GM03348 (cell line): ENCODE data around the gene SCN2B.

Experiments
- DNase-seq: peaks from one replicate; pipeline ENCODE4 v3.0.0; 2012; ENCODE audit warnings: low spot score

Gene SCN2B

DNA sequence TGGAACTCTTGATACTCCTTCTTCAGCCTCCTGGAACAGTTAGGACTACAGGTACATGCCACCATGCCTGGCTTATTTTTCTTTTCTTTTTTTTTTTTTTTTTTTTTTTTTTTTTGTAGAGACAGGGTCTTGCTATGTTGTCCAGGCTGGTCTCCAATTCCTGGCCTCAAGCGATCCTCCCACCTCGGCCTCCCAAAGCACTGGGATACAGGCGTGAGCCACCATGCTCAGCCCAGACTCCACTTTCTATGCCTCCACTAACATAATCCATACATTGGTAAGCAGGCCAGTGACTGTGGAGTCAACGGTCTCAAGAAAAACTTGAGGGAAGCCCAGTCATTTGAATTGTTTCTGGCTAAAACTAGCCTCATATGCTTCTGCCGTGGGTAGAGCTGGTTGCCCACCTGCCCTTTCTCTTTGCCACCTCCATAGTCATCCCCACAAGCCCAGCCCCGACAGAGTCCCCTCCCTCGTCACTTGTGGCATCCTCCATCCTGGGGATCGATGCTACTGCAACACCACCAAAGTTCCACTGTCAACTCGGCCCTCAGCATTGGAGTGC lies 2.4 kb downstream of the SCN2B start:
- no peak for DNase-seq

DNA sequence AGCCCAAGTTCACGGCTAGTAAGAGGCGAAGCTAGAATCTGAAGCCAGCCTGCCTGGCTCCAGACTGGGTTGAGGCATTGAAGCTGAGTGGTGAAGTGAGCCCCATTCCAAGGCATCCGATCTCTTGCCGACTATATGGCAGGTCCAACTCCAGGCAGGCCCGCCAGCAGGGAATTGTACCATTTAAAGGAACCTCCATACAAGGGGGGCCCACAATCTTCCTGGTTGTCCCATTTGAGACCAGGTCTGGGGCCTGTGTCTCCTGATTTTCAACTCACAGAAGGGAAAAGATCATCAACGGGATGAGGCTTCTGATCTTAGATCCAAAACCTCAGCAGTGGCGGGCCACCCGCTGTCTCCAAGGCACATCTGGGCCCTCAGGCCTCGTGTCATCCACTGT lies 4.1 kb downstream of the SCN2B start:
- DNase-seq: no peak

GRCh38 chr11:118171269-118172062 lies 5.0 kb downstream of the SCN2B start:
- DNase-seq: peak; percentile 91

- DNase-seq: no peak
Observed at GRCh38 chr11:118170882-118171268, 5.6 kb downstream of the SCN2B start.

DNA sequence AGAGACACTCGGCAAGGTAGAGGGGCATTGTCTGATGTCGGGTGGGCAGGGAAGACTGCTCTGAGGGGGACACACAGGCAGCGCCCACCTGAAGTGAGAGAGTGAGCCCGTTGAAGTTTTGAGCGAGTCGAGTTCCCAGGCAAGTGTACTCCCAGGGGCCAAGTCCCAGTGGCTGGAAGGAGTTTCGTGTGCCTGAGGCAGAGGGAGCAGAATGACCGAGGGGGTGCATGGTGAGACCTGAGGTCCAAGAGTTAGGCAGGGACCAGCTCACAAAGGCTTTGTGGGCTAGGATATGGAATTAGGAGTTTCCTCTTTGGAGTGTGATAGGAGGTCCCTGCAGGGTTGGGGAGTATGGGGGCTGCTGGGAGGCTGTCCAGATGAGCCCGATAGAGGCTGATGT lies 6.2 kb downstream of the SCN2B start:
- no peak for DNase-seq

- no peak for DNase-seq
Observed at GRCh38 chr11:118169300-118170140, 6.9 kb downstream of the SCN2B start.

GRCh38 chr11:118168751-118169150 lies 7.7 kb downstream of the SCN2B start:
- DNase-seq: no peak

GRCh38 chr11:118168316-118168715 lies 8.1 kb downstream of the SCN2B start:
- DNase-seq: no peak

DNA sequence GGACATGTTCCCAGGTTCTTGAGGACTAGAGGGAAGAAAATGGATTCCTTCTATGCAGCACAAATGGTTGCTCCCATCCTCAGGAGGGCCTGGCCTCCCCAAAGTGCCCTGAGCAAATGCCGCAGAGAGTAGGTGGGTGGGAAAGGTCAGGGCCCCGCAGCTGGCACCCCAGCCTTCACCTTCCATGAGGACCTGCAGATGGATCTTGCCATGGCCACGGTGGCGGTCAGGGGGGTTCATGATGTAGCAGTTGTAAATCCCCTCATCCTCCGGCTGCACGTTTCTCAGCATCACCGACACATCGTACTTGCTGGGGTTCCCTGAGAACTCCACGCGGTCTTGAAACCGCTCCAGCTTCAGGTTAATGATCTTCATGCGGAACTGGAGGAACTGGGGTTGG lies 8.5 kb downstream of the SCN2B start:
- DNase-seq: no peak

DNA sequence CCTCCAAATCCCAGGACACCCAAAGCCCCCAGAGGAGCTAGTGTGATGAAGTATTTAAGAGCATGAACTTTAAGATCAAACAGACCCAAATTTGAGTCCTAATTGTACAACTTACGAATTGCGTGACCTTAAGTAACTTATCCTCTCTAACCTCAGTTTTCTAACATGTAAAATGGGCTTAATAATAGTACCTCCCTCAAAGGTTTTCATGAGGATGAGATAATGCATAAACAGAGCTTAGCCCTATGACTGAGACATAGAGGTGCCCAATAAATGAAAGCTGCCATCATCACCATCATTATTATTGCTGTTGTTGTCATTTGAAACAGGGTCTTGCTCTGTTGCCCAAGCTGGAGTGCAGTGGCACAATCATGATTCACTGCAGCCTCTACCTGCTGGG lies 9.2 kb downstream of the SCN2B start:
- no peak for DNase-seq

DNA sequence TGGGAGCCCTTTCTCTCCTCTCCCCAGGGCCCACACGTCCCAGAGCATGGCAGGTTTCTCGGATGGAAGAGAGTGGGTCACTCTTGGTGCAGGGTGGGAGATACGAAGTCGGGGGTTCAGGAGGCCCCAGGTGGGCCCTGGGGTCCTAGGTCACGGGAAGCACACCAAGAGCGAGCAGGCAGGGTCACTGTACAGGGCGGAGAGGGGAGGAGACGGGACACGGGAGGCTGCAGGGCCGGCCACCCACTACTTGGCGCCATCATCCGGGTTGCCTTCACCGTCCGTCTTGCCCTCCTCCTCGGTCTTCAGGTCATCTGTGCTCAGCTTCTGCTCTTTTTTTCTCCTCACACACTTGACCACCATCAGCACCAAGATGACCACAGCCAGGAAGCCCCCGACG lies 9.8 kb downstream of the SCN2B start:
- no peak for DNase-seq

DNA sequence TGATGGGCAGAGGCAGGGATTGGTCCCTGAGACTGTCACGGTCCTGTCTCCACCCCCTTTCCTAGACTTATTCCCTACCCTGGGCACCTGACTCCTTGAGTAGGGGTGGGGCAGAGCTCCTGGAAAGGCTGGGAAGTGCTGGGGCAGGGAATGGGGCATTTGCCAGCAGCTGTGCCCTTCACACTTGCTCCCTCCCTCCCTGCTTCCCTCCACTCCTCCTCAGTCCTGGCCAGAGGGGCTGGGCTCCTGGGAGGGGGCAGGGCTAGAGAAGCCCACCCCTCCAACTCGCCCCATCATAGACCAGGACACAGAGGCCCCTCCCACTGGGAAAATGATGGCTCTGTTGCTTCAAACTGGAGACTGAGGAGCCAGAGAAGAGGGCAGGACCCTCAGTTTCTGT lies 11.6 kb downstream of the SCN2B start:
- no peak for DNase-seq

DNA sequence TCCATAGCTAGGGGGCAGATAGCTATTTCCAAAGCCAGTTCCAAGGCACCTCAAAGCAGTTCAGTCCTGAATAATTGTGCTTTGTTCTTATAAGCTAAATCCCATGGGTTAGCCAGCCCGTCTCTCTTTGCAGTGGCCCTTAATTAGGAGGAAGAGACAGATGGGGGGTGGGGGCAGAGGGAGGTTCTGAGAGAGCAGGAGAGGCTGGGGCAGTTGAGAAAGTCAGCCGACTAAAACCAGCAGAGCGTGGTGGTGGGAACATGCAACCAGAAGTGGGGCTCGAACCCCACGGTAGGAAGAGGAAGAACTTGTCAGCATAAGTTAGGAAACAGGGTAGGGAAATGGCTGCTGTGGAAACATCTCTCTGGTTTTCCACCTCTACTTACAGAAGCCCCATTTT lies 12.9 kb downstream of the SCN2B start:
- no peak for DNase-seq

DNA sequence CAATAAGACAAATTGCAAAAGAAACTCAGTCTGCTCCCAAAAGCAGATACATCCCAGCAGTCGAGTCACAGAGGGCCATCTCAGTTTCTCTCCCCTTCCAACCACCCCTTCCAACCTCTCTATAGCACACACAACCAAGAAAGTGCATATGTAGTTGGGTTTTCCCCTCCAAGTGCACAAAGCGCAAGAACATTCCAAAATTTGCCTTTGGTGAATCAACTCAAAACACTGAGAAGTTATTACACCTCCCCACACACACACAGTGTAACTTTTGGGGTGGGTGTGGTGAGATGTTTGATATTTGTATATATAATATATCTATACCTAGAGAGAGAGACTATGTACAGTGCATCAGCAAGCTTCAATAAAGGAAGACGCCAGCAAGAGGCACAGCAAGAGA lies 13.6 kb downstream of the SCN2B start:
- DNase-seq: no peak

DNA sequence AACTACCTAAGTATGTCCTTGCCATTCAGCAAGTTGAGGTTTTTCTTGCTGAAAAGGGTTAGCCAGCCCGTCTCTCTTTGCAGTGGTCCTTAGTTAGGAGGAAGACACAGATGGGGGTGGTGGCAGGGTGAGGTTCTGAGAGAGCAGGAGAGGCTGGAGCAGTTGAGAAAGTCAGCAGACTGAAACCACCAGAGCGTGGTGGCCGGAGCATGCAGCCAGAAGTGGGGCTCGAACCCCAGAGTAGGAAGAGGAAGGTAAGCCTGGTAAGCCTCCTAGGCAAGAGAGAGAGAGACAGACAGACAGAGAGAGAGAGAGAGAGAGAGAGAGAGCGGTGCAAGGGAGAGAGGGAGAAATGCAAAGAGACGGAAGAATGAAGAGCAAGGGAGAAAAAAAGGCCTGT lies 14.7 kb downstream of the SCN2B start:
- DNase-seq: no peak

- DNase-seq: no peak
Observed at GRCh38 chr11:118157186-118157895, 19.1 kb downstream of the SCN2B start.

DNA sequence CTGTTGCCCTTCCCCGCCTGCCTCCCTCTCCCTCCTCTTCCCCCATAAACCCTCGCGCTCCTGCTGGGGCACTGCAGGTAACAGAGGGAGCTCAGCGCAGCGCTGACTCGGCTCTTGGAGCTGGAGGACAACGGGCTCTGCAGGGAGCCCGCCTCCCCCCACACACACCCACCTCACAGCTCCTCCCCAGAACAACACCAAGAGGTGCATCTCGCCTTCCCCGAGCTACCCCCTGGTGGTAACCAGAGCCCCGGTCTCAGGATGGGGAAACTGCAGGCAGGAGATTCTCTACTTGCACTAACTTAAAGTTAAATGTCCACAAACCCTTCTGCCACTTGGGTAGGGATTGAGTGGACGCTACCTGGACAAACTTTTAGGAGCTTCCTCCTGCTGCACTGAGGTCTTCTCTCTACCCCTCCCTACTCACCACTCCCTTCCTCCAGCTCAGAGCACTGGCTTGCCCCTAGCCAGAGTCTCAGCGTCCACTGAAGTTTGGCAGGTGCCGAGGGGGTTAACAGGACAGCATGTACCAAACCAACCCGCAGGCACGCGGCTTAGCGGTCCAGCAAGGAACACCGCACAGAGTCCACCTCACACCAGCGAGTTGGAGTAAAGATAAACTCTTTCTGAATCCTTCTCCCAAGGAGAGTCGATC lies 19.8 kb downstream of the SCN2B start:
- DNase-seq: no peak

GRCh38 chr11:118155776-118156530 lies 20.5 kb downstream of the SCN2B start:
- DNase-seq: no peak

DNA sequence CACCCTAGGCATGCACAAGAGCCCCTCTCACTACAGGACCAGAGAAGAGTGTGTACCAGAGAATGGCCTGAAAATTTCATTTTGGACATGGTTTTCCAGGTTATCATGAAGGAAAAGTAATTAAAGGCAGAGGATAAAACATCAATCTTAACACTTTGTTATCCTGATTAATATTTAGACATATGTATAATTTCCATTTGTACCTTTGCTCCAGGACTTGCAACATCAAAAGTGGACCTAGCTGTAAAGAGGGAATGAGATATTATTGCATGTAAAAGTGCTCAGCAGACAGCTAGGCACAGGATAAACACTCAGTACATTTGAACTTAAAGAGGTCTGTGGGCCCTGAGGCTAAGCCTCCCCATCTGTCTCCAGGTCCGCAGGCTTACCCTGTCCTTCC lies 21.8 kb downstream of the SCN2B start:
- DNase-seq: no peak

DNA sequence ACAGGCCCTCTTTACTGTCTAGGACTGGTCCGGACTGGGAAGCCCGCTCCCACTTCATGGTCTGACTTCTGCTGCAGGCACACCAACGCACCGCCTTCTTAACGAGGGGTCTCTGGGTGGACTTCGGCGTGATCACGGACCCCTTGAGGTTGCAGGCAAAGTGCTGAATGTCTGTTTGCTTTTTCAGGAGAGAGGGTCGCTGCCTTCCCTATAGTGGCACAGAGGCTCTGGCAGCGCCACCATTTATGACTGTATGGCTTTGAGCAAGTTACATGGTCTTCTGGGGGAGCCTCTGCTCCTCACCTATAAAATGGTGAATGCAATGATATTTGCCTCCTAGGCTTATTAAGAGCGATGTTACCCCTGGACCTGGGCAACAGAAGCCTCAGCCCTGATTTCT lies 22.5 kb downstream of the SCN2B start:
- no peak for DNase-seq

DNA sequence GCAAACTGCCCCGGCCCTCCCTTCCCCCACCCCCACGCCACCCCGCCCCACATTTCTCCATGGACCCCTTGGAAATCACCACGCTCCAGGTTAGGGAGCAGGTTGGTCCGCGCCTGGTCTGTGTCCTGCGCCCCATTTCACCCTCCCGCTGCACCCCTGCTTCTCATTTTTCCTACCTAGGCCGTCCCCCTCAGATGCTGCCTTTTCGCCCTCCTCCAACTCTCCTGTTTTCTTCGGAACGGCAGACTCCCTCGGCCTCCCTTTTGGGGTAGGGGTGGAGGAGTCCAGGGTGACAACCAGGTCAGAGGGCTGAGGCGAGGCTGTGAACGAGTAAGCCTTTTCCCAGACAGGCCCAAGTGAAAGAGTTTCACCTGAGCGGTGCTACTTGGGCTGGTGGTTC lies 22.9 kb downstream of the SCN2B start:
- no peak for DNase-seq
